ENCODE results near the gene LCN1. TPM values are rescaled to one million over a fixed set of nuclear protein-coding genes. Genes with fewer than 3 reads are reported as not detected.
A peak's percentile ranks its signal among the peaks of the same experiment; 100 is the strongest.

LCN1 gene
- total RNA-seq, 2 experiments from 2014 or later = not detected

DNA sequence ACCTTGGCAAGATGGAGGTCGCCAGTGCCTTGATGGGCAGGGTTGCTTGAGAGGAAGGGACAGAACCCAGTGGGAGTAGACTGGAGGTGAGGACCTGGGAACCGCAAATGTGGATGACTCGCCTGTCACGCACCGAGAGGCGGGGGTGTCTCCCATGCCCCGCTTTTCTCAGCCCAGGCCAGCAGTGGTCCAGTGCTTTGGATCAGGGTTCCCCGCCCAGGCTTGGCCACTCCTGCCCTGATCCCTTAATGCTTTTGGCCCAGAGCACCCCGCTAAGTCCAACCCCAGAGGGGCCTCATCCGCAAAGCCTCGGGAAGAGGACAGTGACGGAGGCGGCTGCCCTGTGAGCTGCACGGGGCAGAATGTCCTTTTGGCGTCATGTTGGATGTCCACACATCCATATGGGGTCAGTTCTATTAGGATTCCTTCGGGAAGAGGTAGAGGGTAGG lies 18.3 kb upstream of the LCN1 start:
- H3K4me1 Mint-ChIP-seq (ENCODE audit: low read depth) = peaks cover 17% of the 10 kb centered on the region
- peak overlapping the region; percentile 38 for H3K27ac Mint-ChIP-seq
- peaks cover 30% of the 10 kb centered on the region for H3K36me3 Mint-ChIP-seq
- intact Hi-C loops (cut with micrococcal nuclease) = no loop called here
- peaks cover 2% of the 10 kb centered on the region for H3K9me3 Mint-ChIP-seq
- ChIA-PET CTCF (no interaction called here), POLR2A (no interaction called here)
- no peak for DNase-seq
- H3K27me3 Mint-ChIP-seq = peaks cover 8% of the 10 kb centered on the region
- H3K4me3 Mint-ChIP-seq = peak overlapping the region; percentile 83

GRCh38 chr9:135503371-135504261 lies 17.6 kb upstream of the LCN1 start:
- no peak for DNase-seq
- no peak overlapping the region for H3K4me3 Mint-ChIP-seq
- H3K27ac Mint-ChIP-seq = no peak overlapping the region
- peaks cover 30% of the 10 kb centered on the region for H3K36me3 Mint-ChIP-seq
- peaks cover 7% of the 10 kb centered on the region for H3K9me3 Mint-ChIP-seq
- ChIA-PET CTCF (interaction anchor here (1.1 to 1.6 kb wide), 2 partner anchors 13 to 26 kb away, joined by 5 read pairs; no protein-coding TSS in a partner anchor), POLR2A (no interaction called here)
- H3K27me3 Mint-ChIP-seq = peaks cover 3% of the 10 kb centered on the region
- peaks cover 17% of the 10 kb centered on the region for H3K4me1 Mint-ChIP-seq (ENCODE audit: low read depth)
- intact Hi-C loops (cut with micrococcal nuclease) = no loop called here

DNA sequence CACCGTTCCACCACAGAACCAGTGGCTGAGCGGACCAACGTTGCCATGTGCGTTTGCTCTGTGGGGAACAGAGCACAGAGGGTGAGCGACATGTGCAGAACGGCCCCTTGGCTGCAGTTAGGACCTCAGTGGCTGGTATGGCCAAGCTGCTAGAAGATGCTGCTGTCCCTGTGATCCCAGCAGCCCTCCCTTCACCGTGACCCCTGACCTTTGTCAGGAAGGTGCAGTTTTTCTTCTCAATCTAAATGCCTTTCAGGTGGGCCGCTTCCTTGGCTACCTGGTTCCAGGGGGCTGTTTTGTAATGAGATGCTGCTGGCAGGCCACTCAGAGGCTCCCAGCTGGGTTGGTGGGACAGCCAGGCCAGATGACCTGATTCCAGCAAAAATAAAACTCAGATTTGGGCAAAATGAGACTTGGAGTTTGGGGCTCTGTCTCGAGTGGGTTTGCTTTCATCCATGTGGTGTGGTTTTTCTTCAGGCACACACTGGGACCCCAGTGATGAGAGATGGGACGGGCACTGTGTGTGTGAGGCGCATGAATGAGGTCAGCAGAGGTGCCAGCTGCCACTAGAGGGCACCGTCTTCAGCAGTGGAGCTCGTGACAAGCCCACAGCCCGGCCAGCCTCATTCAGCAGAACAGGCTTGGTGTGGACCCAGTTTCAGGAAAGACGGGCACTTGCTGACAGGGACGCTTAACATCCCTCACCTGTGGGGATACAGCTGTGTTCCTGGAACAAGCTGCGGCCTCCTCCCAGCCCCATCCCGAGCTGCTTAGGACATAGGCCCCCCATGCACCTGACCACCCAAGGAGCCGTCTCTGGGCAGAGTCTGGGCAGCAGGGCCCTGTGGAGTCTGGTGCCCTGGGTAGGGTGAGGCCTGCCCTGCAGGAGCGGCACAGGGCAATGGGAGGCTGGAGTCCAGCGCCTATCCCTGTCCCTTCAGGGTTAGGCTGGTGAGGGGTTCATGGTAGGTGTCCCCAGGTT lies 16.7 kb upstream of the LCN1 start:
- intact Hi-C loops (cut with micrococcal nuclease) = no loop called here
- peak; percentile 68 for DNase-seq
- no peak overlapping the region for H3K4me3 Mint-ChIP-seq
- H3K9me3 Mint-ChIP-seq = peaks cover 17% of the 10 kb centered on the region
- POLR2A ChIA-PET = interaction anchor here (0.5 to 1.8 kb wide), 2 partner anchors 24 to 635 kb away, joined by 3 to 7 read pairs; no protein-coding TSS in a partner anchor
- no peak overlapping the region for H3K27ac Mint-ChIP-seq
- H3K4me1 Mint-ChIP-seq (ENCODE audit: low read depth) = peaks cover 17% of the 10 kb centered on the region
- H3K27me3 Mint-ChIP-seq = no peaks in the 10 kb centered on the region
- CTCF ChIA-PET = interaction anchor here (0.6 to 1.6 kb wide), 11 partner anchors 11 to 96 kb away, joined by 3 to 5 read pairs (median 4); no protein-coding TSS in a partner anchor
- peaks cover 32% of the 10 kb centered on the region for H3K36me3 Mint-ChIP-seq

DNA sequence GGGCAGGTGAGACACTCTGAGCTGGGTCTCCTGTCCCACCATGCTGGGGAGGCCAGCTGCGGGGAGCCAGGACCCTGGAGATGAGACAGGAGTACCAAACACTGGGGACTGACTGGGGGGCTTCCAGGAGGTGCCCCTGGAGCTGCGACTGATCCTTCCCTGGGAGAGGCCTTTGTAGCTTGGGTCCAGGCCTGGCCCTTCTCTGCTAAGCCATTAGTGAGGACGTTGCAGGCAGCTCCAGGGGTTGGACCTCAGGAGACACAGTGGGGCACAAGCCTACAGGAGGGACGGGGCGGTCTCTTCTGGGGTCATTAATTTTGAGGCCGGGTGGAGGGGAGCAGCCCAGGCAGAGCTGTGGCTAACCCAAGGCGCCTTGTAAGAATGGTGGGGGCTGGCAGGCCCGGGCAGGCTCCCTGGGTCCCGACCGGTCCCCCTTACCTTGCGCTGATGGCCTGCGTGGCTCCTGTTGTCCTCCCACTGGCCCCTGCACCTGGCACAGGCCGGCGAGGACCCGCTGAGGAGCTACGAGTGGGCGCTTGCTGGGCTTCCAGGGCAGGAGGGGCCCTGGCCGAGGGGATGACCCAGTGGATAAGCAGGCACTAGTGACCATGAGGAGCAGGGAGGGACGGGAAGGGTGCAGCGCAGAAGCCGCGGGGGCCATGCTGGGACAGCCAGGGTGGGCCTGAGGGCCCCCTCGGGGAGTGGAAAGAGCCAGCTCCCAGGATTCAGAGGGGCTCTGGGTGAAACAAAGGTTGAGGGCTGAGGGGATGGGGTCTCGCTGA lies 15.6 kb upstream of the LCN1 start:
- peaks cover 17% of the 10 kb centered on the region for H3K4me1 Mint-ChIP-seq (ENCODE audit: low read depth)

GRCh38 chr9:135506327-135507103 lies 14.7 kb upstream of the LCN1 start:
- DNase-seq = no peak
- ChIA-PET CTCF (no interaction called here), POLR2A (interaction anchor here (1.8 kb wide), 1 partner anchor 26 kb away, joined by 7 read pairs; no protein-coding TSS in a partner anchor)
- H3K4me3 Mint-ChIP-seq = no peak overlapping the region
- no peaks in the 10 kb centered on the region for H3K27me3 Mint-ChIP-seq
- no peak overlapping the region for H3K27ac Mint-ChIP-seq
- peaks cover 17% of the 10 kb centered on the region for H3K9me3 Mint-ChIP-seq
- H3K36me3 Mint-ChIP-seq = peaks cover 32% of the 10 kb centered on the region
- peaks cover 17% of the 10 kb centered on the region for H3K4me1 Mint-ChIP-seq (ENCODE audit: low read depth)
- intact Hi-C loops (cut with micrococcal nuclease) = no loop called here

More for the DNA sequence above, 15.6 kb upstream of the LCN1 start:
- H3K9me3 Mint-ChIP-seq = peaks cover 17% of the 10 kb centered on the region
- DNase-seq = no peak
- no peak overlapping the region for H3K27ac Mint-ChIP-seq
- intact Hi-C loops (cut with micrococcal nuclease) = no loop called here
- no peak overlapping the region for H3K4me3 Mint-ChIP-seq
- H3K27me3 Mint-ChIP-seq = no peaks in the 10 kb centered on the region
- CTCF ChIA-PET = interaction anchor here (1.0 to 1.6 kb wide), 4 partner anchors 15 to 32 kb away, joined by 3 to 5 read pairs (median 4); no protein-coding TSS in a partner anchor
- H3K36me3 Mint-ChIP-seq = peaks cover 32% of the 10 kb centered on the region
- POLR2A ChIA-PET = interaction anchor here (1.8 kb wide), 1 partner anchor 25 kb away, joined by 7 read pairs; no protein-coding TSS in a partner anchor

DNA sequence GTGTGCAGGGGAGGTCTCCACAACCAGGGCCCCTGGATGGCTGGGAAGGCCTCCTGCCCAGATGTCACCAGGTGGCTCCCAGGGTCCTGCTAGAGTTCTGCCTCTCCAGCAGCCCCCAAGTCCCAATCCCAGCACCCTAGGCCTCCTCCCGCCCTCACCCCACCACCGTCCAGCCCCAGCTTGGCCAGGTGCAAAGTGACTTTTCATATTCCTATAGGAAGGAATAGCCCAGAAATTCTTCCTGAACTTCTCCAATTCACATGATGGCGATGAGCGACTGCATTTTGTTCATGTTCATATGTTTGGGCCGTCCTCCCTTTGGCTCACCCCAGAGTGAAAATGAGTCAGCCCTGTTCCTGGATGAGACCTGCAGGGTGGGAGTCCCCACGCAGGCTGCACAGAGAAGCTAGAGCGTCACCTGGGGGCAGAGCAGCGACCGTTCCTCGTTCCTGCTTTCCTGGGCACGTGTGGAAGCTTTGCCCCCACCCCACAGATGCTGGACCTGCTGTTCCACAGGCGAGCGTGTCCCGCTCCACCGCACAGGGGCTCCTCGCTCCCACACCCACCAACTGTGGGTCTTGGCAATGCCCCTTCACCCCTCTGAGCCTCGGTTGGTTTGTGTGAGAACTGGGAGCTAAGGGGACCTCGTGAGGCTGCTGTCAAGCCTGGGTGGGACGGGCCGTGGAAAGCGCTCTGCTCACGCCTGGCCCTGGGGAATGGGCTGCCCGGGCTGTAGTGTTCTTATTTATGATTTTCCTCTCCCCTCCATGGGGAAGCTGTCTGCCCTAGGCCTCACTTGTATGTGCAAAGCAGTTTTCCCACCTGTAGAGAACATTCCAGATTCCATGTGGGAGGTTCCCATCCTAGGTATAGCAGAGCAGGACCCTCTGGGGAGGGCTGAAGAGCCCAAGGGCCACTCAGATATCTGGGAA lies 13.9 kb upstream of the LCN1 start:
- H3K4me1 Mint-ChIP-seq (ENCODE audit: low read depth) = peaks cover 12% of the 10 kb centered on the region
- H3K27ac Mint-ChIP-seq = no peak overlapping the region
- intact Hi-C loops (cut with micrococcal nuclease) = no loop called here
- H3K36me3 Mint-ChIP-seq = peaks cover 26% of the 10 kb centered on the region
- H3K9me3 Mint-ChIP-seq = peaks cover 17% of the 10 kb centered on the region
- ChIA-PET CTCF (no interaction called here), POLR2A (no interaction called here)
- no peaks in the 10 kb centered on the region for H3K27me3 Mint-ChIP-seq
- no peak overlapping the region for H3K4me3 Mint-ChIP-seq
- DNase-seq = no peak

DNA sequence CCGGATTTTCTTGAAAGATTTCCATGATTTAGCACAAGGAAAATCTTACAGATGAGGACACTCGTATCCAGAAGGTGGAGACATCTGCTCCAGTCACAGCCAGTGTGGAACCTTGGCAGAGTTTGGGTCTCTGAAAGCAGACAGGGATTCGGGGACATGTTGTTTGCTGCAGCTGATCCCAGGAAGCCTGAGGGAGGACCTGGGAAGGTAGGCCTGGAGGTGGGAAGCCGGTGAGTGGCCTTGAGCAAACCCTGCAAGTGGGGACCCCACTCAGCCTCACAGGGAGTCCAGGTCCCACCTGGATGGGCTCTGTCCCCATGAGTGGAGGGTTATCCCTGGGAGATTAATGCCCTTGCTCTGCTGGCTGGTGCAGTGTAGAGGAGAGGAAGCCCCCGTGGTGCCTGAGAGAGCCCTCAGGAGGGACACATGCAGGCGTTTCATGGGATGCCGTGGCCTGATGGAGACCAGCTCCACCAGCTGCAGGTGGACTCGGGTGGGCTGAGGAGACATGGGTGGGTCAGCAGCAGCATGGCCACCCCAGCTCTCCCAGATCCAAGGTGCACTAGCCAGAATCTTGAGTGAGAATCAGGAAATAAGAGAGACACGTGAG lies 12.9 kb upstream of the LCN1 start:
- H3K27me3 Mint-ChIP-seq = no peaks in the 10 kb centered on the region
- H3K4me3 Mint-ChIP-seq = no peak overlapping the region
- ChIA-PET CTCF (no interaction called here), POLR2A (no interaction called here)
- peaks cover 8% of the 10 kb centered on the region for H3K4me1 Mint-ChIP-seq (ENCODE audit: low read depth)
- no peak overlapping the region for H3K27ac Mint-ChIP-seq
- peaks cover 18% of the 10 kb centered on the region for H3K36me3 Mint-ChIP-seq
- H3K9me3 Mint-ChIP-seq = peaks cover 17% of the 10 kb centered on the region
- DNase-seq = no peak
- intact Hi-C loops (cut with micrococcal nuclease) = no loop called here

GRCh38 chr9:135509458-135509857 lies 11.8 kb upstream of the LCN1 start:
- H3K27ac Mint-ChIP-seq = no peak overlapping the region
- no peaks in the 10 kb centered on the region for H3K27me3 Mint-ChIP-seq
- H3K4me3 Mint-ChIP-seq = no peak overlapping the region
- ChIA-PET CTCF (no interaction called here), POLR2A (no interaction called here)
- peaks cover 17% of the 10 kb centered on the region for H3K9me3 Mint-ChIP-seq
- DNase-seq = no peak
- peaks cover 9% of the 10 kb centered on the region for H3K36me3 Mint-ChIP-seq
- peaks cover 8% of the 10 kb centered on the region for H3K4me1 Mint-ChIP-seq (ENCODE audit: low read depth)
- intact Hi-C loops (cut with micrococcal nuclease) = no loop called here

DNA sequence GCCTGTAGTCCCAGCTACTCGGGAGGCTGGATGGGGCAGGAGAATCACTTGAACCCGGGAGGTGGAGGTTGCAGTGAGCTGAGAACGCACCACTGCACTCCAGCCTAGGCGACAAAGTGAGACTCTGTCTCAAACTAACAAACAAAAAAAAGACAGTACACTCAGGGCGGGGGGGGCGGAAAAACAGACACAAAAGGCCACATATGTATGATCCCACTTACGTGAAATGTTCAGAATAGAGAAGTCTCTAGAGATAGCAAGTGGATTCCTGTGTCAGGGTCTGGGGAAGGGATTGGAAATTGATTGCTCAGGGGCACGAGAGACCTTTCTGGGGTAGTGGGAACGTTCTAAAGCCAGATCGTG lies 9.0 kb upstream of the LCN1 start:
- peaks cover 2% of the 10 kb centered on the region for H3K36me3 Mint-ChIP-seq
- peaks cover 17% of the 10 kb centered on the region for H3K9me3 Mint-ChIP-seq
- no peak overlapping the region for H3K27ac Mint-ChIP-seq
- no peak overlapping the region for H3K4me3 Mint-ChIP-seq
- DNase-seq = no peak
- intact Hi-C loops (cut with micrococcal nuclease) = no loop called here
- H3K4me1 Mint-ChIP-seq (ENCODE audit: low read depth) = peaks cover 5% of the 10 kb centered on the region
- CTCF ChIA-PET = no interaction called here
- POLR2A ChIA-PET = no interaction called here
- no peaks in the 10 kb centered on the region for H3K27me3 Mint-ChIP-seq

DNA sequence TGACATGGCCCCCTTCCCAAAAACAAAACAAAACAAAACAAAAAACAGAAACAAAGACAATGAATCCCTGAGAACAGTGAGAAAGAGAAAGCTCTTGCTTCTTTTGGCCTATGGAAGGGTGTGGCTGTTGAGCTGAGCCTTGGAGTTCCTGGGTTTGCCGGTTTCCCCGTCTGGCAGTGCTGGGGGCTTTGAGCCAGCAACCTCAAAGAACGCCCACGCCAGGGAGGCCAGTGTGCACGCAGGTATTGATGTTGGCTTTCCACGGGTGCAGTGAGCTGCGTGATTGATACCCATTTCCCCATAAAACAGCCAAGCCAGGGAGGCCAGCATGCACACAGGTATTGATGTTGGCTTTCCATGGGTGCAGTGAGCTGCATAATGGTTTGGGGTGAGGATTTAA lies 8.3 kb upstream of the LCN1 start:
- H3K9me3 Mint-ChIP-seq = peaks cover 15% of the 10 kb centered on the region
- POLR2A ChIA-PET = no interaction called here

More for the DNA sequence above, 8.3 kb upstream of the LCN1 start:
- peak; percentile 3 for DNase-seq
- Mint-ChIP-seq H3K27me3 (peaks cover 1% of the 10 kb centered on the region), H3K4me3 (no peak overlapping the region), H3K4me1 (ENCODE audit: low read depth) (peaks cover 5% of the 10 kb centered on the region), H3K36me3 (peaks cover 2% of the 10 kb centered on the region), H3K27ac (no peak overlapping the region)
- intact Hi-C loops (cut with micrococcal nuclease) = no loop called here
- CTCF ChIA-PET = no interaction called here
